NCI-H2081 (cell line): ENCODE measurements around the gene TRIP4.
A peak's percentile ranks its signal among the peaks of the same experiment; 100 is the strongest.
"Not testable (repeated sequence)": the region's sequence is repeated elsewhere in the genome, so short reads cannot be mapped to it uniquely, and the experiment has no call there.

Source experiments
- DNase-seq, 2 experiments: peaks; one replicate each; lab custom pipeline; 2025; lab: John Stamatoyannopoulos, UW

TRIP4 gene

DNA sequence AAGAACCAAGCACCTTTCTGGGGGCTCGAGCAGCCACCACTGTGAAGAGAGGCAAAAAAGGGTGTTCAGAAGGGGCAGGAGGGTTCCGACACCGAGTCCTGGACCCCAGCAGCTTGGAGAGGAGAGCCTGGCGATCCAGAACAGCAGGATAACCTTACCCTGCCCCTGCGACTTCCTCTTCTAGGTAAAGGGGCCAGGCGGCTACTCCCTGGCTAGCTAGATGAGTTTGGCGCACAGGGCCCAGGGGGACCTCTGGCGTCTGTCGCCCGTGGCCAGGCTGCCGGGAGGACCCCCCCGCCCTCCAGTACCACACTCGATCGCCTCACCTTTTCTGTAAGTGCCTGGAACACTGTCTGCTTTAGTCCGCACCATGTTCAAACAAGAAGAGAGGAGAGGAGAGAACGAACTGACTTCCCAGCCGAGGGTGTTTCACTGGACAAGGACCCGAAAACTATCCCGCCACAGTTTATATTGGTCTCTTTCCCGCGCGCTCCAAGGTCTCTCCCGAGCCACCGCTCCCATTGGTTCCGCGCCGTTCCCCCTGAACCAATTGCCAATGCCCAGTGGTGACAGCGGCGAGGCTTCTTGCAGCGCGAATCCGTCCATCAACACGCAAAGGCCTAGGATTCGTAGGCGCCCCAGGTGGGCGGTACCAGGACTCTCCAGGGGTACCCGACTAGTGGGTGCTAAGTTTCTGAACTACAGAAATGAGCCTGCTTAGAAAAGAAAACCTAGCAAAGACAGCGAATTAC is 6.5 kb upstream of the TRIP4 start, which contains the start of gene PCLAF:
Gene PCLAF (minus strand): TSS at position 442 of the 752 bp plus-strand sequence. CDS start 70 bp downstream, at position 372.
- DNase-seq: peak; percentile 95 to 98

DNA sequence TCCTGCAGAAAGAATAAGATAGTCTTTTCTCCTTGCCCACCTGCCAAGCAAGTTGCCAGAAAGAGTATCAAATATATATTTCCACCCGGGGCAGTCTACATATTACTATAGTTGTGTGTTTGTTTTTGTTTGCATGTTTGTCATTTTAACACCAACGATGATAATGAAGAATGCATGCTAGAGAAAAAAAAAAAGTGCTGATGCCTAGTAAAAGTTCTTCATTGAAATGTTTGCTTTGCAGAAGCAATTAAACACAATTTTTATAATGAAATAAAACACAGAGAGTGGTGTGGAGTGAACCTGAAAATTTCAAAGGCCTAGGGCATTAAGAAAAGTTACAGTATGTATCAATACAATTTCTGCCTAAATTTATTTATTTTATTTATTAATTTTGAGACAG is 3.9 kb upstream of the TRIP4 start:
- DNase-seq: no peak

GRCh38 chr15:64386291-64386690 is 1.3 kb upstream of the TRIP4 start:
- no peak for DNase-seq

DNA sequence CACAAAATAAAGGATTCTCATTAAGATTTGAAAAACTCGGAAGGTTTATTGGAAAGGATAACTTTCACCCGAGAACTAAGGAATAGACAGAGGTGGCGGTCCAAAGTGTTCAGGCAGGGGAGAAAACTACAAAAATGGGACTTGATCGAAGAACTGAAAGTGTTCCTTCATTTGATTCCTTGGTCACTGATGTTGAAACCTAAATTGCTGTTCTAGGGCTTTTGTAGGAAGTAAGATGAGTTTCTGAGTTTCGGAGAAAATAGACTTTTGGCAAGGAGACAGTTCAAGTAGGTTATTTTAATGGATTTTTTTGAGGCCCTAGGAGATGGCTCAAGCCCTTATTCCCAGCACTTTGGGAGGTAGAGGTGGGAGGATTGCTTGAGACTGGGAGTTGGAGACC is 1.4 kb downstream of the TRIP4 start:
- no peak for DNase-seq

- not testable (repeated sequence) for DNase-seq
Measured at GRCh38 chr15:64392471-64392870, 4.8 kb downstream of the TRIP4 start.

DNA sequence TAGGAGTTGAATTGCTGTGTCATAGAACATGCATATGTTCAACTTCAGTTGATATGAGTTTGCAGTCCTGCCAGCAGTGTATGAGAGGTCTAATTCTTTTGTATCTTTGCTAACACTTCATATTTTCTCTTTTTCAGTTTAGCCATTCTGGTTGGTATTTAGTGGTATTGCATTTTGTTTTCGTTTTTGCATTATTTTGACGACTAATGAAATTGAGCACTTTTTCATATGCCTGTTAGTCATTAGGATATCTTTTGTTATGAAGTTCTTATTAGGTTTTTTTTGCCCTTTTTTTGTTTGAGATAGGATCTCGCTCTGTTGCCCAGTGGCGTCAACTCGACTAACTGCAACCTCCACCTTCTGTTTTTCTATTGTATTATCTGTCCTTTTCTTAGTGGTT is 9.2 kb downstream of the TRIP4 start:
- DNase-seq: no peak

DNA sequence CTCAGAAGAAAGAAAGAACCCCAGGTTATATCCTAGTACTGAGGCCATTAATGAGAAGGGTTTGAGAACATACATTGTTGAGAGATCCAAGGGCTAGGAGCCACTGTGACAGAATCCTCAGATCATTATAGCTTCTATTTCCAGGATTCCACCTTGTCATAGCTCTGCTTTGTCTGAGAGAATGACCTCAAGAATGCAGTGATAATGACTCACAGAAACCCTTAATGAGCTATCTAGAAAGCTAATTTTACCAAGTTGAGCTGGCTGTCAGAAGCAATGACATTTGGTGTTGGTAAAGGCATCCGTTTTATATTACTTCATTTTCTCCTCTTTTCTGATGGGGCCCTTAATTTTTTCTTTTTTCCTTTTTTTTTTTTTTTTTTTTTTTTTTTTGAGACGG is 10.9 kb downstream of the TRIP4 start:
- no peak for DNase-seq

DNA sequence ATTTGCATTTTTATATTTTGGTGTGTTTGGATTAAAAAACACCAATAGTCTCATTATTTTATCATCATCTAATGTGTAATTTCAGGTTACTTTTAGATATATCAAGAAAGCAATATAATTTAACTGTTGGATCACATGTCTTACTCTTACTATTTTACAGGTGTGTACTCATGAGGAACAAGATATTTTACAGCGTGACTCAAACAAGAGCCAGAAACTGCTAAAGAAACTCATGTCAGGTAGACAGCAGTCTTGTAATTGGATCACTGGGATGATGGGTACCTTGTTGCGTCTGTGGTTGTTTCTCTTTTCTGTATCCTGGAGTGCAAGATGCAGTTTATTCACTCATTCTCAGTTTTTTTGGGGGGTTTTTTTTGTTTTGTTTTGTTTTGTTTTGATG is 12.9 kb downstream of the TRIP4 start:
- no peak for DNase-seq

DNA sequence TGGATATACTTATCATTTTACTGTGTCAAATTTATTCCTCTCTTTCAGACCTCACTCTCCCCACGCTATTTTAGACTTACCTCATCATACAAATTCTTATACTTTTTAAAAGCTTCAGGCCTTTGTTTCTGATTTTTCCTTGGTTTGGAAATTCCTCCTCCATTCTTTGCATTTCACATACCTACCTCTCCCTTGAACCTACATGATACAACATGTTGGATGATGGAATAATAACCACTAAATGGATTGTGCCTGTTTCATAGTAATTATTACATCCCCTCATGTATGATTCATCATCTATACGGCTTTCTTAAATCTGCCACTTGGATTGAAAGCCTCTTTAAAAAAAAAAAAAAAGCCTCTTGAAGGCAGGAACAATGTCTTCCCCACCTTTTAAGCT is 24.6 kb downstream of the TRIP4 start:
- DNase-seq: no peak

DNA sequence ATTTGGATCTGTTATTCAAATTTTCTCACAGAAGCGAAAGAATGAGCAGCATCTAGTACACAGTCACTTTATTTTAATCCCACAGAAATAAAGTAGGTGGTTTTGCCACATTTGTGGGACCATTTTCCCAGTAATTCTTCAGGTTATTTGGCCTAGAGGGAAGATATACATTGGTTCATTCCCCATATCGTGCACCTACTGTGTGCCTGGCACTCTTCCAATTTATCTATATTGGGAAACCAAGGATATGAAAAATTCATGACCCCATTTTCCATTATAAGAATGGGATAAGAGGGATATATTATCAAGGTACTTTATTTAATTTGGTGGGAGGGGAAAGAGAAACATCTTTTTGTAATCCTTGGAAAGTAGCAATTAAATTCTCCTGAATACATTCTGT is 35.1 kb downstream of the TRIP4 start:
- DNase-seq: no peak

DNA sequence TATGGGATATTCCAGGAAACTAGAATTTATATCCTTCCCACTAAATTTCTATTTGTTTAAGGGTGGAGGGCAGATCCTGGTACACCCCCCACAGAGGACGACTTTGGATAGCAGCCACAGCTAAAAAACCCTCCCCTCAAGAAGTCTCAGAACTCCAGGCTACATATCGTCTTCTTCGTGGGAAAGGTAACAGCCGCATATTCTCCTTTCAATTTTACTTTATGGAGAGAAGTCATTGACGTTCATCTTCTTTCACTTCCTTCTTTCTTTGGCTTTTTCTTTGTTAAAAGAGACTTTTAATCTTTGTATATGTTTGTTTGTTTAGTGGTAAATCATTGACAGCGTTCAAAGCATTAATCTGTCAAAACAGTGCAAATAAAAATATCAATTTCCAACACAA is 36.3 kb downstream of the TRIP4 start:
- no peak for DNase-seq

- DNase-seq: no peak
Measured at GRCh38 chr15:64425221-64425620, 37.6 kb downstream of the TRIP4 start.

GRCh38 chr15:64426845-64427465 is 39.3 kb downstream of the TRIP4 start:
- DNase-seq: peak; percentile 8 to 29

DNA sequence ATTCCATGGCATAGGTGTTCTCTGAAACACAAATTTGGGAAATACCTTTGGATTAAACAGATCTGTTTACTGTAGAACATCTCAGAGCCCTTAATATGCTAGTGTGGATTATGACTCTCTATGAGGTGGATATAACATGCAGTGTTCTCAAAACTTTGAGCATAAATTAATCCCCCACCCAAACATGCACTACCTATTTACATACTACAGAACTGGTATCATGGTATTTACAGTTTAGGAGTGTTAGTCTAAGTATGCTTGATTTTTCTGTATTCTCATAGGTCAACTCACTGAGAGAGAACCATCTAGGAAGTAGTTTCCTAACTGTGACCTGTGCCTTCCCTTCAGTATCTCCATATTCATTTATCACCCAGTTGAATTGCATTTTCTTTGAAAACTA is 41.8 kb downstream of the TRIP4 start:
- DNase-seq: no peak

GRCh38 chr15:64430000-64430735 is 42.5 kb downstream of the TRIP4 start:
- DNase-seq: peak; percentile 7 to 64

DNA sequence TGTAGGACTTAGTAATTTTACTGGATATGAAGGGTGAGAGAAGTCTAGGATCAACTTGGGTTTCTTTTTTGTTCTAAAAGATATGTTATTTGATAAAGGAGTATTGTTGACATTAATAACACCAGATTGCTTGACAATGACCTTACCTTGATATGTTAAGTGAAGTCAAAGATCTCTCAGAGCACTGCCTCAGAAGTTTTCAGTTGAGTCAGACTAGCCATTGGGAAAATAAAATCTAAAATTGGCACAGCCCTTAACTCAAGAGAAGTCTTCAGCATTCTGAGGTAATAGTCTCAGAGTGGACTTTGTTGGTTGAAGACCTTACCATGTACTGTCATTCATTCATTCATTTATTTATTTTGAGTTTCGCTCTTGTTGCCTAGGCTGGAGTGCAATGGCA is 50.3 kb downstream of the TRIP4 start:
- DNase-seq: no peak

DNA sequence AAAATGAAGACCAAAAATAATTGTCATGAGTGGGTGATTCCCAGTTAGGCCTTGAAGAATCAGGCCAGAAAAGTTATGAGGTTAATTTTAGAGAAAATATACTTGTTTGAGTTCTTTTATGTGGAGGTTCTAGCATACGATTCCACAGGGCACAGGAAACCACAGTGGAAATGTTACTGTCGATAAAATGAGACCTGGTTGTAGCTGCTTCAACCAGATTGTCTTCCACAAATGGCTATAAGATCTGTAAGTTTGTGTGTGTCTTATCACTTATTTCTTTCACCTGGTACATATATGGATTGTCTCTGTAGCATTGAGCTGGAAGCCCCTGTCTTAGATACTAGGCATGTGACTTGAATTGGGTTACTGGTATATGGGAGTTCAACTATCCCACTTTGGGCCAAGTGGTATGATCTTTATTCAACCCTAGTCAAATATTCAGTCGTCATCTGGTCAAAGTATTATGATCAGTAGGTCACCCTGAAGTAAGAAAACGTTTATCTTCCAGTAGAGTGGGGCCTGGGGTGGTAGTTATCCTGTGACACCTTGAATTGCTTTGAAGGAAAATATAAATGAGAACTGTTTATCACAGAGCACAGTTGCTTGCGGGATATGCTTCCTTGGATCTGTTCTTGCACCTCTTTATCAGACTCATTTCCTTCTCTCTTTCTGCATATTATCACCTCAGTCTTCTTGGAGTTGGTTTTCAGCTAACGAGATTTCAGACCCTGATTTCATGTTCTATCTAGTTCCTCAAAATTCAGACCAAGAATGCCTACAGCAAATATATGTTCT is 51.2 kb downstream of the TRIP4 start:
- no peak for DNase-seq

- no peak for DNase-seq
Measured at GRCh38 chr15:64441852-64442251, 54.2 kb downstream of the TRIP4 start.

DNA sequence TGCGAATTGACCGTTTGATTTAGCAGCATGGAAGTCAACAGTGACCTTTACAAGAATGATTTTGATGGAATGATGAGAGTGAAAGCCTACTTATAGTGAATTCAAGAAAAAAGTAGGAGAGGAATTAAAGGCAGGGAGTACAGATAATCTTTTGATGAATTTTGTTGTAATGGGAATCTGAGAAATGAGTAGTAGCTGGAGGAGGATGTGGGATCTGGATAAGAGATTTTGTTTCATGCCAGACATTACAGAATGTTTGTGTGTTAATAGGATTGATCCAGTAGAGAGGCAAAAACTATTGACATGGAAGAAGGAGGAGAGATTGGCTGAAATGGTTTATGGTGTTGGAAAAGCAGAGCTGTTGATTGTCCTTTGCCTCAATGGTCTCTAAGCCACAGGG is 55.4 kb downstream of the TRIP4 start:
- DNase-seq: no peak

DNA sequence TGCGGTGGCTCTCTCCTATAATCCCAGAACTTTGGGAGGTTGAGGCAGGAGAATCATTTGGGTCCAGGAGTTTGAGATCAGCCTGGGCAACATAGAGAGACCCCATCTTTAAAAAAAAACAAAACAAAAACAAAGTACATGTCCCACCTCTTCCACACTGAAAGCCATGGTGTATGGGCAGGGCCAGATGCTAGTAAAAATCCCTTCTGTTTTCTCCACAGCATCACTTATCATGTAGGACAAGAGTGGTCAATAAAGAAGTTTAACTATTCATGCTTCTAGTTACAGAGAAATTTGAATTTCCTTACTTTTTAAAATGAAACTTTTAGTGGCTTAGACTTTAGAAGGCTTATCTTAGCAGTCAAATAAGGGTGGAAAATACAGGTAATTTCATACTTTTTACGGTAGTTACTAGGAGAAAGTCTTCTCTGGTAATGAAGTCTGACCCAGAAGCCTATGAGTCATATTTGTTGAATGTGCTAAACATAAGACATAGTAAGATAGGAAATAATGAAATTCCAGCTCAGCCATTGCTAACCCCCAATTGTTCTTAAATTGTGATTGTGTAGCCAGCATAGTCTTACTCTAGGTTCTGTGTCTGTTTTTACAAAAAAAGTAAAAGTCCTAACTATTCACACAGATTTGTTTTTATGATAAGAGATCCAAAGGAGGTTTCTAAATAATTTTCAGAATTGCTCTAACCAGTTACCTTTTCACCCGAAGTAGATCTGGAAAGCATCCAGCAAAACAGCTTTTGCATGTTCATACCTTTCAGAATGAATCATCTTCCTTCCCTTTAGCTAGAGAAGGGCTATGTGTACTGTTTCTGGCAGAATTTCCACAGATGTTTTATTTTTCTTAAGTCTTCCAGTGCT is 56.3 kb downstream of the TRIP4 start:
- no peak for DNase-seq

- no peak for DNase-seq
Measured at GRCh38 chr15:64444836-64445235, 57.2 kb downstream of the TRIP4 start.
